Amniotic stem cell (primary cell): ENCODE measurements around the gene SBDS.
"Not testable (repeated sequence)": the region's sequence is repeated elsewhere in the genome, so short reads cannot be mapped to it uniquely, and the experiment has no call there.

Experiments used
- DNase-seq: peaks from one replicate; lab custom pipeline; 2025; lab: John Stamatoyannopoulos, UW

The SBDS gene

DNA sequence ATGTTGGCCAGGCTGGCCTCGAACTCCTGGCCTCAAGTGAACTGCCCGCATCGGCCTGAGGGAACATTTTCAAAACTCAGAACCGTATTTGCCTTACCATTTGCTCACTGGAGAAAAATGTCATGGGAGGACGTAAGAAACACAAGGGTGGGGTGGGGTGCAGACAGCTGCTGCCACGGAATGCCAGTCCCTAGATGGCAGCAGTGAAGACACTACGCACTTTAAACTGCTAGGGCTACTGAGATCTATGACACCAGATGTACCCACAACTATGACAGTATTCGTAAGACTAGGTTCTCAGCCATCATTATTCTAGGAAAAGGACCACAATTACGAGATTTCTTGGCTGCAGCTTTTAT is 716 bp downstream of the SBDS start:
- peak; percentile 69 for DNase-seq

DNA sequence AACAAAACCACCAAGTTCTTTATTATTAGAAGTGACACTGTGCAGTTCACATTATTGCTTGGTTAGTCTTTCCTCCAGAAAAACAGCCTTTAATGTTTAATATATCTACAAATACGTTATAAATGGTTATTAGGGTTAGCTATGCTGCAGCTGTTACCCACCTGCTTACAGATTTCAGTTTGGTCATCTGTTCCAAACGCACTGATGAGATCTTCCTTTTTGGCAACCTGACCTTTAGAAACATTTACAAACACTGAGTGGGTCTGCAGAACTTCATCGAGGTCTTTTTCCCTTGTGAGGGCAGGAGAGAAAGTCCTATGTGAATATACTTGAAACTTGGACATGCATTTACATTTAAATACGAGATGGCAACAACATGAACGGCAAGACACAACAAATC is 1.3 kb downstream of the SBDS start:
- not testable (repeated sequence) for DNase-seq

DNA sequence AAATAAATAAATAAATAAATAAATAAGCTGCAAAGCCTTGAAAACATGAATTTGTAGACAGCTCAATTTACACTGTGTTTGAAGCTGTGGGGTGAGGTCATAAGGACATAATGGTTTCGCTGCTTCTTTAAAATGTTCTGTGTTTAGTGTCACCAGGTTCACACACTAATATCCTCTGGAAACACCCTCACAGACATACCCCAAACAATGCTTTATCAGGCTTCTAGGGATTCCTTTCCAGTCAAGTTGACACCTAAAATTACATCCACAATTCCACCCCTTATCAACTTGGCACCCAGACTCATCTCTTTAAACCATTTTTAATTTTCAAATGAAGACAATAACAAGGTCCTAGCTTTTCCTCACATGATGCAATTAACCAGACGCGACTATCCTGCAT is 5.8 kb downstream of the SBDS start:
- not testable (repeated sequence) for DNase-seq

DNA sequence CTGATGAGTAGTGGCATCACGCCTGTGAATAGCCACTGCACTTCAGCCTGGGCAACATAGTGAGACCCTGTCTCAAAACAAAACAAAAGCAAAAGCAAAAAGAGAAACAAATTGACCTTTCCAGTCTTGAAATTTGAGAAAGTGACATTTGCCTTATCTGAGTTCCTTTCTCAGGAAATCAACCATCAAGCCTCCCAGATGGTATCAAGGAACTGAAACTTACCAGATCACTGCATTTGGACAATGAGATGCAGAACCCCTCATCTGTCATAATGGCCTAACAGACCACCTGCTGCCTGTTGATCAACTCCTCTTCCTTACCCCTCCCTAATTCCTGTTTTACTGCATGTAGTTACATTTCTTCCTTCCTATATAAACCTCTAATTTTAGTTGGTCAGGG is 15.1 kb downstream of the SBDS start:
- DNase-seq, result not testable (repeated sequence)

DNA sequence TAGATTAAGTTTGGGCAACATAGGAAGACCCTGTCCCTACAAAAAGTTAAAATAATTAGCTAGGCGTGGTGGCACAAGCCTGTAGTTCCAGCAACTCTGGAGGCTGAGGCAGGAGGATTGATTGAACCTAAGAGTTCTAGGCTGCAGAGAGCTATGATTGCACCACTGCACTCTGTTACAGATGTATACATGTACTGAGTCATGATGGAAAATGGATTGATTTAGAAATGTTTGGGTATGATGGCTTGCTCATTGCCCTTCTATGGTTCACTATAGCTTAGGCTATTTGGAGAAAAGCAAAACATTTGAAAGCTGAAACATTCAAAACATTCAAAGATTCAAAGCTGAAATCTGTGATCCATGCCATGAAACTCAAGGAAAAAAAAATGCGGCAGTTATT is 16.4 kb downstream of the SBDS start:
- not testable (repeated sequence) for DNase-seq

DNA sequence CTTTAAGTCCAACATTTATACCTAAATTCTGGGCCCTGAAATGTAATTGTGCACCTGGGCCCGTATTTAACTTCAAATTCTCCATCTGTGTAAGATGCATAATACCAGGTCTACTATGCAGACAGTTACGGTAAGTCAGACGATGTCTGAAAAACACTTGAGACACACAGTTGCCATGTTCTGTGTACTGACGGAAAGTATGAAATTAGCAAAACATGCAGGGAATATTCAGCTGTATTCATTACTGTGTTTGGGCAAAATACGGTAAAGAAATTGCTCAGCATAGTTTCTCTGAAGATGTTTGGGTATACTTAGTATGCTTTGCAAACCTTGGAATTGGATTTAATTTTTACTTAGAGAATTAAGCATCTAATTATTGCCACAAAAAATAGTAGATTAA is 17.1 kb downstream of the SBDS start:
- not testable (repeated sequence) for DNase-seq

DNA sequence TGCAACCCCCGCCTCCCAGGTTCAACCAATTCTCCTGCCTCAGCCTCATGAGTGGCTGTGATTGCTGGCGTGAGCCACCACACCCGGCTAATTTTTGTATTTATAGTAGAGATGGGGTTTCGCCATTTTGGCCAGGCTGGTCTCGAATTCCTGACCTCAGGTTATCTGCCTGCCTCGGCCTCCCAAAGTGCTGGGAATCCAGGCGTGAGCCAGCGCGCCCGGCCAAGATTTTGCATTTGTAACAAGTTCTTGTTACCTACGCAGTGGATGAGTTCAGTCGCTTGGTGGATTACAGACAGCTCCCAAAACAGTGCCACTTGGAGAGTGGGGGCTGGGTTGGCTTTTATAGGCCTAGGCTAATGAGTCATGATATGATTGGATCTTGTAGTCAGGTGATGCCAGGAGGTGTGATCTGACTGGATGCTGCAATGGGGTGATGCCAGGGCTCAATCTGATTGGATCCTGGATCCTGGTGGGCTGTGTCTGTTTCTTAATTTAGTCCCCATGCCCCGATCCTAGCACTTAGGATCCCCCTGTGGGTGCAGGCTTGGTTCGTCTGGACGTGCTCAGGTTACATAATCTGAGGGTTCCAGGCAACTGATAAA is 20.3 kb downstream of the SBDS start:
- DNase-seq, result no peak

DNA sequence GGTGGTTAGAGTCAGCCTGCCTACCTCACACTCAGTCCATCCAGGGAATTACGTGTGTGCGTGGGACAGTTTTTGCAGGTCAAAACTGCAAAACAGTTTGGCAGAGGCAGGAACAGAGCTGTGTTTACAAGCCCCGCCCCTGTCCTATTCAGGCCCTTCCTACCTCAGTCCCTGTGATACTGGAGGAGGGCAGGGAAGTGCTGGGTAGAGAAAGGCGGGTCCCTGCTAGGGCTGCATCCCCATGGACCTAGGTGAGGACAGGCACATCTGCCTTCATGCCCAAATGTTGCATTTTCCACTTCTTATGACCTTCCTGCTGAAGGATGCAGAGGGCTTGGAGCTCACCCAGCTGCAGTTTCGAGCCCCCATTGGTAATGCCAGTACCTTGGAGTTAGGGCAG is 25.1 kb downstream of the SBDS start:
- DNase-seq, result no peak

DNA sequence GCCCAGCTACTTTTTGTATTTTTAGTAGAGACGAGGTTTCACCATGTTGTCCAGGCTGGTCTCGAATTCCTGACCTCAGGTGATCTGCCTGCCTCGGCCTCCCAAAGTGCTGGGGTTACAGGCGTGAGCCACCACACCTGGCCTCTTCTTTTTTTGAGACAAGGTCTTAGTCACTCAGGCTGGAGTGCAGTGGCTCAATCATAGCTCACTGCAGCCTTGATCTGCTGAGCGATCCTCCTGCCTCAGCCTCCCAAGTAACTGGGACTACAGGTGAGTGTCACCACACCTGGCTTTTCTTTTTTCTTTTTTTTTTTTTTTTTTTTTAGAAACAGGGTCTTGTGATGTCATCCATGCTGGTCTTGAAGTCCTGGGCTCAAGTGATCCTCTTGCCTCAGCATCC is 26.4 kb downstream of the SBDS start:
- DNase-seq, result not testable (repeated sequence)

DNA sequence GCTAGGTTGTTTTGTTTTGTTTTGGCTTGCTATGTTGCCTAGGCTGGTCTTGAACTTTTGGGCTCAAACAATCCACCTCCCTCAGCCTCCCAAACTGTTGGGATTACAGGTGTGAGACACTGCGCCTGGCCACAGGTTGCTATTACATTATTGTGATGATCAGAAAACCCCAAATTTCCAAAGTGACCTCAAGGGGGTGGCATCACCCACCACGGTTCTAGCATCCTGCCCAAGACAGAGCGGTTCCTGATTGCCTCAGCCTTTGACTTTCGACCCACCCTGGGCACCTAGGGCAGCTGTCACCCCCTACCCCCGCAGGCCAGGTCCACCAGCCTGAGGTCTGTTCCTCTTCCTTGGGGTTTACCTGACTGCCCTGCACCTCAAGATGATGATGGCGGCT is 28.4 kb downstream of the SBDS start:
- DNase-seq, result no peak

DNA sequence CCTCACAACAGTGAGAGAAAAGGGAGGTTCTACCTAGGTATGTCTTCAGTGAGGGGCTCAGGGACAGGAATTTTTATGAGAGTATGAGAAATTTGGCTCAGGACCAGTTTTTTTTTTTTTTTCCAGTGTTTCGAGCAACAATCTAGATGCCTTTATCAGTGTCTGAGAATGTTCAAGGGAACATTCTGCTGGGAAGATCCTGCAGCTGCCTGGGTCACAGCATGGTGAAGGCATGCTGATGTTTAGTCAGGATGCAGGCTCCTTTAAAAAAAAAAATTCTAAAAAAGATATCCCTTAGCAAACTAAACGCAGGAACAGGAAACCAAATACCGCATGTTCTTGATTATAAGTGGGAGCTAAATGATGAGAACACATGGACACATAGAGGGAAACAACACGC is 31.0 kb downstream of the SBDS start:
- DNase-seq, result no peak

DNA sequence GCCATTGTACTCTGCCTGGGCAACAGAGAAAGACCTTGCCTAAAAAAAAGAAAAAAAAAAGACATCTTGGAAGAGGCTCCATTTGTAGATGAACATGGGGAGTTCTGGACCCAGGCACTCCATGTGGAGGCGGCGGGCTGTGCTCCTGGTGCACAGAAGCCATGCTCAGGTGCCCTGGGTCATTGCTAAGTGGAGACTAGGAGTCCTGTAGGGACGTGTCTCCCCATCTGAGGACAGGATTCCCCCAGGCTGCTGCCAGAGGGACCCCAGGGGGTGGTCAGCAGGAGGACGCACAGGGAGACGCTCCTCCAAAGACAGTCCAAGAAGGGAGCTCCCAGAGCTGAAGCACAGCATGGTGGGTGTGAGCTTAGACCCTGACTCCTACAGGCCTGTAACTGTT is 34.3 kb downstream of the SBDS start:
- no peak for DNase-seq

DNA sequence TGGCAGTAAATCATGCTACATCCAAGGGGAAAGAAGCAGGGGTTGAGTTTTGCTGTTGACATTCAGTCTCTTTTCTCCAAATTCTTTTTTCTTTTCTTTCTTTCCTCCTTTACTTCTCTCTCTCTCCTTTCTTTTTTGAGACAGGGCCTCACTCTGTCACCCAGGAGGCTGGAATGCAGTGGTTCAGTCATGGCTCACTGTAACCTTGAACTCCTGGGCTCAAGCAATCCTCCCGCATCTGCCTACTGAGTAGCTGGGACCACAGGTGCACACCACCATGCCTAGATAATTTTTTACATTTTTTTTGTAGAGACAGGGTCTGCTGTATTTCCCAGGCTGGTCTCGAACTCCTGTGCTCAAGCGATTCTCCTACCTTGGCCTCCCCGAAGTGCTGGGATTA is 35.2 kb downstream of the SBDS start:
- DNase-seq, result no peak

DNA sequence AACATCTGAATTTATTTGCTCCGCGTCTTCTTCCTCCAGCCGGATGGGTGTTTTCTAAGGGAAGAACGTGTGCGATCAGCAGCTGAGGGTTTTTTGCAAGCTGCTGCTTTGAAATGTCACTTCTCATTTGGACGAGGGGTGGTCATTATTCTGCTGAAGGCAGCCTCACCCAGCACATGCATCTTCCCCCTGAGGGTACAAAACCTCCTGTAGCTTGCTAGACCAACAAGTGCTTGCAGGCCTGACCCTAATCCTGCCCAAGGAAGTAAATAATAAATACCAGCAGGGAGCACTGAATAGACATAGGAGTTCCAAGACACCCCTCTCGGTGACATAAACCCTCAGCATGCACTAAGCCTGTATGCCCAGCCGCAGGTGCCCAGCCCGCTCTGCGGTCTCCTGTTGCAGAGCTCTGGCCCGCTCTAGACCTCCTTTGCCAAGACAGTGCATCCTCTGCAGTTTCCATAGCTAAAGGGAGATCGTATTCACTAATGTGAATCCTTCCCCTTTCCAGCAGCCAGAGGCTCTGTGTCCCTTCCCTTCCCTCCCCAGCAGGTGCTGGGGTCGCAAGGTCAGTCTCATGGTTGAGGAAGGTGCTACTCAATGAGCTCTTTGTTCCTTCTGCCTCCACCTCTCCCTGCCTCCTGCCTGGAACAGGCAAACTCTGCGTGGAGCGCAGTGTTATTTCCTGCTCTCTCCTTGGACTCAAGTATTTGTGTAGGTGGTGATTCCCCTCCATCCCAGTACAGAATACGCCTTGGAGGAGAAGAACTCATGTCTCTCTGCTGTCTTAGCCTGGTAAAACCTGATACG is 36.6 kb downstream of the SBDS start:
- DNase-seq, result no peak

DNA sequence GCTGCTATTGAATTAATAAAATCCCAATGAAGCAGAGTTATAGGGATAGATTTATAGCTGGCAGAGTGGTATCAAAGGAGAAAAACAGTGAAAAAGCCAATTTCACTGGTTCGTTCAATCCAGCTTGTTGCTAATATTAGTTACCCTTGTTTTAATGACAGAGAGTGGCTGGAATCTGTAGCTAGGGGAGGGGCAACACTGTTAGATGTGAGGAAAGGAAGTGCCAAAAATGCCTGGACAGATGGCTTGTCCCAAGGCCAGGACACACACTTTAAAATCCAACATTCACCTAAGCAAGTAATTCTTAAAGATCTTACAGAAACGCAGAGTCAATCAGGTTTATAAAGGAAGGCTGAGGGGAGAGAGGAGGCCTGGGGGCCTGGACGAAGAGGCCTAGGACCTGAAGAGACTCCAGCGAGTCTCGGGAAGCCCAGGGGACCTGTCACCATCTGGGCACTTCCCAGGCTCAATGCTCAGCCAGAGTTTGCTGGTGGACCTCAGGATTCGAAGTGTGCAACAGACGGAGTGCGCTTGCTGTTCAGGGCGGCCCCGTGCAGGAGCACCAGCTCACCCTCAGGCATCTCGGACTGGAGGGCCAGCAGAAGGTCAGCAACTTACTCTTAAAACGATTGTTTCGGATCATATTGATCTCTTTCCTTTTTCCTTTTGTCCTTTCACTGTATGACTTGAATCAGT is 37.6 kb downstream of the SBDS start:
- no peak for DNase-seq

DNA sequence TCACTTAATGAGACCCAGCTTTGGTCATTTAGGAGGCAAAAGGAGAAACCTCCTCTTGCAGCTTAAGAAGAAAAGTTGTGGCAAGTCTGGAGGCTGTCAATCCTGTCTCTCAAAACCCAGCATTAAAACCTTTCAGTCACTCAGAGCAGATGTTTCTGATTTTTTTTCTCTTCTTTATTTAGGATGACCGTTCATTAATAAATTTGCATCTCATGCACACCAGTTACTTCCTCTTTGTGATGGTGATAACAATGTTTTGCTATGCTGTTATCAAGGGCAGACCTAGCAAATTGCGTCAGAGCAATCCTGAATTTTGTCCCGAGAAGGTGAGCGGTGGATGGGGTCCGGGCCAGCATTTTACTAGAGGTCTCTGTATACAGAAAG is 42.4 kb downstream of the SBDS start:
- no peak for DNase-seq

DNA sequence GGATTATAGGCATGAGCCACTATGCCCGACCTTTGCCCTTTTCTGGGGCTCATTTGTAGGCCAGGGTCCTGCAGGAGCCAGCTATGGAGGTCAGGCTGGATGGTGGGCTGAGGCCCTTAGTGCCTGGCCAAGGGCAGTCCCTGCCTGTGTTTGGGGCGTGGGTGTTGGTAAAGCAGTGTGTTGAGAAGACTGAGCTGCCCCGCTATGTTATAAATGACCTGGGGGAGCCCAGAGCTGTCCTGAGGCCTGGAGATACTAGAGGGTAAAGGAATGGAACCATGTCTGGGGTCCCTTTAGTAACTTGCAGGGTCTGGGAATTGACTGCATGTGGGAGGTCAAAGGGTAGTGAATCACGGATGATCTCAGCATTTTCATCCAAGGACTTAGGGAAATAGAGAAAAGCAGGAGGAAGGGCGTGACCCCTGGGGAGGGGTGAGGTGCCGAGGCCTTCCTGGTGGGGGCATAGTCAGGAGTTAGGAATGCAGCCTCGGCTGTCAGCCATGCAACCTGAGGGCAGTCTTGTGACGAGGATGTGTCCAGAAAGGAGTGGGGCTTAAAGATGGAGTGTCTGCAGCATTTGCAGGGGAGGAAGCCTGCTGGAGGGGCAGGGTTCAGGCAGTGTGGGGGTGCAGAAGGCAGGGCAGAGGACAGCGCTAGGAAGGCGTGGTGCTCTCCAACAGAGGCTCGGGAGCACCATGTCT is 42.9 kb downstream of the SBDS start:
- DNase-seq, result no peak

DNA sequence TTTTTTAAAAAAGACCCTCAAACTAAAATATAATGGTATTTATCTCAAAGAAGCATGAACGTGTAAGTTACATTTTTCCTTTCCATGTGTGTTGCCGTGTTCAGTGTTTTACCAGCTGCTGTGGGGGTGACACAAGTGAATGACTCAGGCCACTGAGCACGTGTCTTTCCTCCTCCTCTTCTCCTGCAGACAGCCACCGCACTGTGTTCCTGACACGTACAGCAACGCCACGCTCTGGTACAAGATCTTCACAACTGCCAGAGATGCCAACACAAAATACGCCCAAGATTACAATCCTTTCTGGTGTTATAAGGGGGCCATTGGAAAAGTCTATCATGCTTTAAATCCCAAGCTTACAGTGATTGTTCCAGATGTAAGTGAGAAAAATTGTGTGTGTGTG is 44.6 kb downstream of the SBDS start:
- DNase-seq, result no peak

DNA sequence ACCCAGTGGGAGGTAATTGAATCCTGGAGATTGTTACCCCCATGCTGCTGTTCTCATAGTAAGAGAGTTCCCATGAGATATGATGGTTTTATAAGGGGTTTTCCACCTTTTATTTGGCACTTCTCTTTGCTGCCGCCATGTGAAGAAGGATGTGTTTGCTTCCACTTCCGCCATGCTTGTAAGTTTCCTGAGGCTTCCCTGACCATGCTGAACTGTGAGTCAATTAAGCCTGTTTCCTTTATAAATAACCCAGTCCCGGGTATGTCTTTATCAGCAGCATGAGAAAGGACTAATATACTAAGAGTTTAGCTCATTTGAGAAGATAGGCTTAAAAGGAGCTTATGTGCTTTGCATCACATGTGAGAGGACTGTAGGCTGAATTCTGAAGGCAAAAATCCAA is 45.1 kb downstream of the SBDS start:
- DNase-seq, result no peak

DNA sequence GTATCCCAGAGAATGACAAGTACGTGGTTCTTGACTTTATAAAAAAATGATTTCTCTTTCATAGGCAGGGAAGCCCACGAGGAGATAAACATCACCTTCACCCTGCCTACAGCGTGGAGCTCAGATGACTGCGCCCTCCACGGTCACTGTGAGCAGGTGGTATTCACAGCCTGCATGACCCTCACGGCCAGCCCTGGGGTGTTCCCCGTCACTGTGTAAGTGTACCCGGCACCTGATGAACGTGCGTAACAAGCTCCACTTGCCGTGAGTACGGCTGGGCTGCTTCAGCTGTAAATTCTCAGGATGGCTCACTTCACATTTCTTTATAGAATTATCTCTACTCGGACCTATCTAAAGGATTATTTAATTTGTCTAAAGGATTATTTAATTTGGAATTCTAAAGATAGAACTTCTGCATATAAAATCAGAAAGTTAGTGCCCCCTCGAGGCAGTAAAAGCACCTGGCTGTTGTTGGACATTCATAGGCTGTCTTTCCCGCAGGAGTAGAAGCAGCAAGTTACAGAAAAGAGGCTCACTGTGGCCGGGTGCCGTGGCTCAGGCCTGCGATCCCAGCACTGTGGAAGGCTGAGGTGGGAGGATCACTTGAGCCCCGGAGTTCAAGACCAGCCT is 46.8 kb downstream of the SBDS start:
- no peak for DNase-seq

DNA sequence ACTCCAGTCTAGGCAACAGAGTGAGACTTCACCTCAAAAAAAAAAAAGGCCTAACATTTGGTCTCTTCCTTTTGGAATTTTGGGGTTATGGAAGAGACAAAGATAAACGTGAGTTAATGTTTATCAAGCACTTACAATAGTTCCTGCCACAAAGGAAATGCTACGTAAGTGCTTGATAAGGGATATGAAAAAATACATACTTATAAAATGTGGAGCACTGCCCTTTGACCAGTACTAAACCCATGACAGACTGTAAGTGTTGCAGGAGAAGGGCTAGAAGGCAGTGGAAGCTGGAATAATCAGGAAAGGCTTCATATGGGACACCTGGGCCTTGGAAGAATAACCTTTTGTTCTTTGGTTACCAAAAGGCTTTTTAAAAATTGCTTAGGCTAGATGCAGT is 48.8 kb downstream of the SBDS start:
- no peak for DNase-seq

DNA sequence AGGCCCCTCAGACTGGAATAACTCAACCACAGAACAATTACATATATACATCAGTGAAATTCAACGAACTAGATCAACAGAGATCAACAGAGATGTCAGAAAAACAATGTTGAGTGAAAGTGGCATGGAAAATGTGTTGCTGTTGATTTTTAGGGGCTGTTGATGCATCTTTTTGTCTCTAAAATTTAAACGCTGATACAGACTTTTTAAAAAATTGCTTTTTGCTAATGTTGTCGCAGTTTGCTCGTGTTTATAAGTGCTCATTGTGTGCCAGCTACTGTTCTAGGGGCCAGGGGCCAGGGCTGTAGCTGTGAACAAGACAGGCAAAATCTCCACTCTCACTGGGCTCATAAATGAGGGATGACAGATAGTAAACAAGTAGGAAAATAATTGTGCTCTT is 56.1 kb downstream of the SBDS start:
- DNase-seq, result no peak
